Stimulated activated memory B cell treated with anti-CD40 and anti-IgM and Interleukin-4, amounts not matched to agents 10 μg/mL and 1 μg/mL and 100 μg/mL, for 72 hours (primary cell): ENCODE data around the gene OPCML.

Source experiments
- ATAC-seq: fragments of 150-1000 bp; cut with Tn5 transposase; 2 replicates; pipeline ENCODE4 v1.10.0; 2021
- H3K27ac Mint-ChIP-seq: one replicate; pipeline ENCODE4 v1.8.0; 2022; ENCODE audit warnings: mild to moderate bottlenecking, mixed read lengths
- H3K27me3 Mint-ChIP-seq: one replicate; pipeline ENCODE4 v1.8.0; 2022; ENCODE audit warnings: mixed read lengths
- H3K36me3 Mint-ChIP-seq: one replicate; pipeline ENCODE4 v1.8.0; 2022; ENCODE audit warnings: mixed read lengths
- H3K4me1 Mint-ChIP-seq: one replicate; pipeline ENCODE4 v1.8.0; 2022; ENCODE audit warnings: mixed read lengths
- H3K4me3 Mint-ChIP-seq: one replicate; pipeline ENCODE4 v1.8.0; 2022; ENCODE audit warnings: mild to moderate bottlenecking, moderate library complexity, mixed read lengths
- H3K9me3 Mint-ChIP-seq: one replicate; pipeline ENCODE4 v1.8.0; 2022; ENCODE audit warnings: mixed read lengths

OPCML gene

DNA sequence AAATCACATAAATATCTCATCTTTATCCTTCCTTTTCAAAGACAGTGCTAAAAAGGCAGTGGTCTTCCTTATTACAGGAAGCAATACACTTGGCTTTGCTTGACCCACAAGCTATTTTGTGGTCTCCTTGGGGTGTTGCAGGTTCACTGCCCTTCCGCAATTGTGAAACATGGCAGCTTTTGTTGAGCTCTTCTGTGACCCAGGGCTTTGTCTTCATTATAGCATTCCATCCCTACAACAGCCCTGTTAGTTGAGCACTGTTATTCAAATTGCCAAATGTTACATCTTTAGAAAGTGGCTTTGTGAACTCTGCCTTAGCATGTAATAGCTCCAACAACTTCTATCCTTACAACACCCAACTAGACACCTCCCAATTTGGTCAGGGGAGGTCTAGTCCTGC is 107.1 kb downstream of the OPCML start:
- Mint-ChIP-seq H3K9me3 (peaks cover 2% of the 10 kb centered on the region), H3K36me3 (no peaks in the 10 kb centered on the region), H3K27ac (no peak overlapping the region), H3K4me3 (no peak overlapping the region), H3K4me1 (no peaks in the 10 kb centered on the region), H3K27me3 (no peaks in the 10 kb centered on the region)
- no peak for ATAC-seq

GRCh38 chr11:133418218-133418617 is 114.1 kb downstream of the OPCML start:
- no peaks in the 10 kb centered on the region for H3K4me1 Mint-ChIP-seq
- no peak overlapping the region for H3K4me3 Mint-ChIP-seq
- peaks cover 5% of the 10 kb centered on the region for H3K9me3 Mint-ChIP-seq
- H3K36me3 Mint-ChIP-seq: no peaks in the 10 kb centered on the region
- H3K27me3 Mint-ChIP-seq: no peaks in the 10 kb centered on the region
- H3K27ac Mint-ChIP-seq: no peak overlapping the region
- ATAC-seq: no peak

DNA sequence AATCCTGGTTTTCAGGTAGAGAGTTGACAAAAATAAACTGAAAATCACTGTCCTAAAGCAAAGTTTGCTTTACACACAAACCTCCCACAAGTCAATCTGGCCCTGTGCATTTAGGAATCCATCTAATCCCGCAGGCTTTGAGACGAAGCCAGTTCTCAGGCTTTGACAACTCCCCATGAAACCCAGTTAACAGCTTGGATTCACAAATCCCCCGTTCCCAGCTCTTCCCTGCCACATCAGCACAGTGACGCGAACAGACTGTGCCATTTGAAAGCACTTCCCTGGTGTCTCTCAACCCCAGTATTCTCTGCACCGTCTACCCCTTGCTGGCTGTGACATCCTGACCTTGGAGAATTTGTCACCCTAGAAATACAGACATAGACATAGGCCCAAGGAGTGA is 117.8 kb downstream of the OPCML start:
- no peaks in the 10 kb centered on the region for H3K4me1 Mint-ChIP-seq
- H3K36me3 Mint-ChIP-seq: no peaks in the 10 kb centered on the region
- no peak overlapping the region for H3K27ac Mint-ChIP-seq
- ATAC-seq: no peak
- peaks cover 5% of the 10 kb centered on the region for H3K9me3 Mint-ChIP-seq
- no peaks in the 10 kb centered on the region for H3K27me3 Mint-ChIP-seq
- H3K4me3 Mint-ChIP-seq: no peak overlapping the region

DNA sequence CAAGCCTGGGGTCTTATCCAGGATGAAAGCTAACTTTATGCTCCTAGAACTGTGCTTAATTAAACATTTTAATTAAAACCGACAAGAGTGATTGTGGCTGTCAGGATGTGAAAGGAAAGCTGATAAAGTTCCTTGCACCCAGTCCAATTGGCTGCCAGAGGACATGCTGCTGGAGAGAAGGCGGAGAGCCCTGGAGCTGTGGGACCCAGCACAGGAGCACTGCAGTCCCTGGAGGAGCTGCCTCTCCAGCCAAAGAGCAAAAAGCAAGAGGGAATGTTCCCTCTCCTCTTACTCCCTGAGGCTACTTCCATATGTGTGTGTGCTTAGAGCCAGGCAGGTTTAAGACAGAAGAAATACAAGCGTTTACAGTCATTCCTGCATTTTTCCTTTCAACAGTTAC is 118.6 kb downstream of the OPCML start:
- ATAC-seq: no peak

DNA sequence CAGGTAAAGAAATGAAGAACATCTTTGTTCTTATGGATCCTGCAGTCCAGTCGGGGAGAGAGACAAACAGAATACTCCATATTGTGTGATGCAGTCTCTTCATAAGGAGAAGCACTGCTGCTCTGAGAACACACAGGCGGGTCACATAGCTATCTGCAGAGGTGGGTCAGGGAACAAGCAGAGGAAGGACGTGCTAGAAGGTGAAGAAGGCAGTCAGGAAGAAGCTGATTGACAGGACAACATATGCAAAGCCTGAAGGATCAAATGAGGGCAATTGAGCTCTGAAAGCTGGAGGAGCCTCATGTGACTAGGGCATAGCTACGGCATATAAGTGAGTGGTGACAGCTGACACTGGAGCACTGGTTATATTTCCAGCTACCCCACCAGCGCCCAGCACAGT is 122.5 kb downstream of the OPCML start:
- Mint-ChIP-seq H3K27me3 (no peaks in the 10 kb centered on the region), H3K4me3 (no peak overlapping the region), H3K27ac (no peak overlapping the region), H3K36me3 (no peaks in the 10 kb centered on the region), H3K4me1 (no peaks in the 10 kb centered on the region), H3K9me3 (no peaks in the 10 kb centered on the region)
- no peak for ATAC-seq

More for the DNA sequence above, 118.6 kb downstream of the OPCML start:
- Mint-ChIP-seq H3K9me3 (peaks cover under 1% of the 10 kb centered on the region), H3K4me1 (no peaks in the 10 kb centered on the region), H3K27ac (no peak overlapping the region), H3K4me3 (no peak overlapping the region), H3K36me3 (no peaks in the 10 kb centered on the region), H3K27me3 (no peaks in the 10 kb centered on the region)

DNA sequence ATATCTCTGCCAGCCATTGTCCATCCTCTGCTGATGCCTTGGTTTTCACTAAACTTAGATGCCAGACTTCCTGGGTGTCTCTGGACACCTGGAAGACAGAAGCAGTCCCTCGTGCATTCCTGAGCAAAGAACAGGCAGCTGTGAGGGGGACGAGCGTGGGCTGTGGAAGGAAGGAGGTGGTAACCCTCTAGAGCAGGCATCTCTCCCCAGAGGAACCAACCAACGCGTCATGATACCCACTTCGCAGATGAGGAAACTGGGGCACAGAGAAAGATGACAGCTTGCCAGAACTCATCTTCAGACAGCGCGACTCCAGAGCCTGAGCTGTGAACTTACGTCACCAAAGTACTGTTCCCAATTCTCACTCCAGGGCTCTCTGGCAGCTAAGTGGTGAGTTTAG is 123.4 kb downstream of the OPCML start:
- no peaks in the 10 kb centered on the region for H3K36me3 Mint-ChIP-seq
- H3K4me3 Mint-ChIP-seq: no peak overlapping the region
- peaks cover 6% of the 10 kb centered on the region for H3K9me3 Mint-ChIP-seq
- ATAC-seq: no peak
- H3K4me1 Mint-ChIP-seq: no peaks in the 10 kb centered on the region
- no peak overlapping the region for H3K27ac Mint-ChIP-seq
- H3K27me3 Mint-ChIP-seq: no peaks in the 10 kb centered on the region

- H3K4me3 Mint-ChIP-seq: no peak overlapping the region
- no peaks in the 10 kb centered on the region for H3K36me3 Mint-ChIP-seq
- no peaks in the 10 kb centered on the region for H3K4me1 Mint-ChIP-seq
- H3K27ac Mint-ChIP-seq: no peak overlapping the region
- no peak for ATAC-seq
- peaks cover 7% of the 10 kb centered on the region for H3K9me3 Mint-ChIP-seq
- H3K27me3 Mint-ChIP-seq: no peaks in the 10 kb centered on the region
These were observed 123.9 kb downstream of the OPCML start for GRCh38 chr11:133408402-133408801.

DNA sequence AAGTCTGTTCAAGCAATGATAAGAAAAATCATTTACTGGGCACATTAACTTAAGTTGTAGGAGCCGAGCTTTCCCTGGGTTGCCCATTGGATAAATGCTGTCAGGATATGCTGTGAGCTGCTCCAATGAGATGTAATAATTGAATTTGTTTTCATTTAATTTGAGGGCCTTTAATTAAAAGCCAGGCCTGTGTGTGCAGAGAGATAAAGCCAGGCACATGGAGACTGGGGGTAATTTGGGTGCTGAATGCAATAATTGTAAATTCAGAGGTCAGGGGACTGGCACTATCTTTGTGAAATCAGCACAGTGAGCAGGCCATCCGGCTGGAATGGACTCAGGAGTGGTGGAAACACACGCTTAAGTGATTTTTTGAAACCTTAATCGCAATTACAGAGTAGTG is 125.8 kb downstream of the OPCML start:
- no peaks in the 10 kb centered on the region for H3K36me3 Mint-ChIP-seq
- H3K27ac Mint-ChIP-seq: no peak overlapping the region
- H3K4me3 Mint-ChIP-seq: no peak overlapping the region
- H3K4me1 Mint-ChIP-seq: no peaks in the 10 kb centered on the region
- peaks cover 7% of the 10 kb centered on the region for H3K9me3 Mint-ChIP-seq
- H3K27me3 Mint-ChIP-seq: no peaks in the 10 kb centered on the region
- ATAC-seq: no peak

- Mint-ChIP-seq H3K27me3 (no peaks in the 10 kb centered on the region), H3K36me3 (no peaks in the 10 kb centered on the region), H3K4me1 (no peaks in the 10 kb centered on the region), H3K27ac (no peak overlapping the region), H3K9me3 (peaks cover 7% of the 10 kb centered on the region), H3K4me3 (no peak overlapping the region)
- no peak for ATAC-seq
These were observed 128.4 kb downstream of the OPCML start for GRCh38 chr11:133403900-133404299.

GRCh38 chr11:133402551-133402950 is 129.8 kb downstream of the OPCML start:
- ATAC-seq: no peak
- H3K36me3 Mint-ChIP-seq: no peaks in the 10 kb centered on the region
- no peaks in the 10 kb centered on the region for H3K27me3 Mint-ChIP-seq
- H3K4me1 Mint-ChIP-seq: no peaks in the 10 kb centered on the region
- H3K27ac Mint-ChIP-seq: no peak overlapping the region
- peaks cover 7% of the 10 kb centered on the region for H3K9me3 Mint-ChIP-seq
- H3K4me3 Mint-ChIP-seq: no peak overlapping the region

DNA sequence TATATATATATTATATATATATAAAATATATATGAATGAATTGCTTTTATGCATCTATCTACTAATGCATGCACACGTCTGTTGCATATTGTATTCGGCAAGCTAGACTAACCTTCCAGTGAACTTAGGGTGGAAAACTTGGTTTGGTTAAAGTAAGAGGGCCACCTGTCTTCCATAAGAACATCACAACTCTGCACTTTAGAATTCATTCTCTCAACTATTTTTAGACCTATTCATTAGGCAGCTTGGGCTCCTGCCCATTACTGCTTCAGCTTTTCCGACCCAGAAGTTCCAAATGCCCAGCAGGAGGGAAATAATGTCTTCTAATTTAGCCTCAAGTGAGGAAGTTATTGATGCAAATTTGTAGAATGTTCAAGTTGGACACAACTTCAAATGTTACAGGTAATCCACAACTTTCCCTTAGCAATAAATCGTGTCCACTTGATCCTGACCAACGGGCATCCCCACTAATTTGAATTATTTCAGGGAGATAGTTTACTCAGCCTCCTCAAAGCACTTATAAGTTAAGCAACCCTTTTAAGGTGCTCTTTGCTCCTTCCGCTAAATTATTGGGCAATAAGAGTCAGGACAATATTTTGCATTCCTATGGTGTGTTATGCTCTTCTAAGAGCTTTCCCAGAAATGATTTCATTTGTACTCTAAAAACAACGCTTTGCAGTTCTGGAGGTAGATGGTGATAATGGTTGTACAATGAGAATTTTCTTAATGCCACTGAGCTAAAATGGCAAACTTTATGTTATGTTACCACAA is 132.3 kb downstream of the OPCML start:
- ATAC-seq: no peak
- no peak overlapping the region for H3K4me3 Mint-ChIP-seq
- no peaks in the 10 kb centered on the region for H3K36me3 Mint-ChIP-seq
- H3K4me1 Mint-ChIP-seq: no peaks in the 10 kb centered on the region
- no peaks in the 10 kb centered on the region for H3K27me3 Mint-ChIP-seq
- H3K27ac Mint-ChIP-seq: no peak overlapping the region
- H3K9me3 Mint-ChIP-seq: peaks cover 7% of the 10 kb centered on the region

GRCh38 chr11:133399294-133399693 is 133.0 kb downstream of the OPCML start:
- Mint-ChIP-seq H3K36me3 (no peaks in the 10 kb centered on the region), H3K27ac (no peak overlapping the region), H3K4me3 (no peak overlapping the region), H3K27me3 (no peaks in the 10 kb centered on the region), H3K4me1 (no peaks in the 10 kb centered on the region), H3K9me3 (peaks cover 4% of the 10 kb centered on the region)
- ATAC-seq: no peak

GRCh38 chr11:133390803-133391202 is 141.5 kb downstream of the OPCML start:
- no peaks in the 10 kb centered on the region for H3K4me1 Mint-ChIP-seq
- no peak overlapping the region for H3K4me3 Mint-ChIP-seq
- no peak overlapping the region for H3K27ac Mint-ChIP-seq
- no peak for ATAC-seq
- no peaks in the 10 kb centered on the region for H3K36me3 Mint-ChIP-seq
- no peaks in the 10 kb centered on the region for H3K27me3 Mint-ChIP-seq
- H3K9me3 Mint-ChIP-seq: peaks cover 5% of the 10 kb centered on the region

DNA sequence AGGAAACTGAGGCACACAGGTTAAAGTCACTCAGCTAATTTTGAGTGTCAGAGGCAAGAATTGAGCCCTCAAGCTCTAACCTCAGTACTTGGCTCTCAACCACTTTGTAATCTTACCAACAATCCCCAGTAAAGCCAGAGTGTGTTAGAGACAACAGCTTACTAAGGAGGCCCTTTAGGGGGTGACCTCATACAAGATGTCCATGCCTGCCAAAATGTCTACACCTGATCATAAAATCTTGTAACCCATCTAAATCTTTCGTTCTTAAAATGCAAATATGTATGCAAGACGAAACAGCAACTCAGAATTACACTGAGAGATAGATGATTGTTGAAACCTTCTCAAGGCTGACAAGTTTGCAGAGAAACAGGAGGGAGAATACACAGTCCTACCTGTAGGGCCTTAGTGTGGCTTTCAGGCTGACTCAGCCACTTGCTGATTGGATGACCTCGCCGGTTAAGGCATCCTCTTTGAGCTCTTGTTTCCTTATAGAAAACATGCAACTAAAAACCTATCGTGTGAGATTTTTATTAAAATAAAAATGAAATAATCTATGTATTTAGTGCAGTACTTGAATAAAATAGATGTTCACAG is 143.2 kb downstream of the OPCML start:
- Mint-ChIP-seq H3K4me1 (no peaks in the 10 kb centered on the region), H3K9me3 (peaks cover 5% of the 10 kb centered on the region), H3K36me3 (no peaks in the 10 kb centered on the region), H3K4me3 (no peak overlapping the region), H3K27ac (no peak overlapping the region), H3K27me3 (no peaks in the 10 kb centered on the region)
- no peak for ATAC-seq

DNA sequence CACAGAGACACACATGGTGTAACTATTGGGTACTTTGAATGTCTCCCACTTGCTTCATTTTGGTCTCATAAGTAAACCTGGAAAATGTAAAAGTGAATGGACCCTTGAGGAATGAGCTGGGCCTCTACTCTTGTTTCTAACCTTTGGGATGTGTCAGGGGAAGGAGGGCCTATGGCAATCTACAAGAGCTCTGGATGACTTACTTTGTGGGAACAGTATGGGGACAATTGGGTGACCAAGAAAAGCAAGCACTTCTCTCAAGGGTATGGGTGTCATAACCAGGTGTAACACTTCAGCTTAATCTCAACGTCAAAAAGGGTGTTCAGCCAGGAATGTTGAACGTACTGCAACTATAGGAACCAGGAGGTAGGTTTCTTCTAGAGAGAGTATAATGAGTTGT is 144.0 kb downstream of the OPCML start:
- Mint-ChIP-seq H3K36me3 (no peaks in the 10 kb centered on the region), H3K4me1 (no peaks in the 10 kb centered on the region), H3K4me3 (no peak overlapping the region), H3K27me3 (no peaks in the 10 kb centered on the region), H3K27ac (no peak overlapping the region), H3K9me3 (peaks cover 2% of the 10 kb centered on the region)
- ATAC-seq: no peak

DNA sequence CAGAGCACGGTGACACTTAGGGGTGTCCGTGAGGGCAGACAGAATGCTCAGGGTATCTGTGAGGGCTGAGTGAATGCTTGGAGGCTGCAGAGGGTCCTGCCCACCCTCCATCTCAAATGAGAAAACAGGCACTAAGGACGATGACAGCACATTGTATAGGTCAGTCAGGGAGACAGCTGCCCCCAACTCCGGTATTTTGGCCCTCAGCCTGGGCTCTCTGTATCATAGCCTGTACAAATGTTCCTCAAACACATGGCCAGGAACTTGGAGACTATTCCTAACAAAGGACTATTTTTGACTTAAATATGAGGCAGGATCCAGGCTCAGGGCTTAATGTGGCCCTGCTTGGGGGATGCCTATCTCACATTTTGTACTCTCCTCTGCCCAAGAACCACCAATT is 145.4 kb downstream of the OPCML start:
- Mint-ChIP-seq H3K27me3 (no peaks in the 10 kb centered on the region), H3K4me3 (no peak overlapping the region), H3K9me3 (peaks cover 2% of the 10 kb centered on the region), H3K27ac (no peak overlapping the region), H3K4me1 (no peaks in the 10 kb centered on the region), H3K36me3 (no peaks in the 10 kb centered on the region)
- ATAC-seq: no peak
